ENCODE measurements around the gene TJP1.

TJP1 gene

DNA sequence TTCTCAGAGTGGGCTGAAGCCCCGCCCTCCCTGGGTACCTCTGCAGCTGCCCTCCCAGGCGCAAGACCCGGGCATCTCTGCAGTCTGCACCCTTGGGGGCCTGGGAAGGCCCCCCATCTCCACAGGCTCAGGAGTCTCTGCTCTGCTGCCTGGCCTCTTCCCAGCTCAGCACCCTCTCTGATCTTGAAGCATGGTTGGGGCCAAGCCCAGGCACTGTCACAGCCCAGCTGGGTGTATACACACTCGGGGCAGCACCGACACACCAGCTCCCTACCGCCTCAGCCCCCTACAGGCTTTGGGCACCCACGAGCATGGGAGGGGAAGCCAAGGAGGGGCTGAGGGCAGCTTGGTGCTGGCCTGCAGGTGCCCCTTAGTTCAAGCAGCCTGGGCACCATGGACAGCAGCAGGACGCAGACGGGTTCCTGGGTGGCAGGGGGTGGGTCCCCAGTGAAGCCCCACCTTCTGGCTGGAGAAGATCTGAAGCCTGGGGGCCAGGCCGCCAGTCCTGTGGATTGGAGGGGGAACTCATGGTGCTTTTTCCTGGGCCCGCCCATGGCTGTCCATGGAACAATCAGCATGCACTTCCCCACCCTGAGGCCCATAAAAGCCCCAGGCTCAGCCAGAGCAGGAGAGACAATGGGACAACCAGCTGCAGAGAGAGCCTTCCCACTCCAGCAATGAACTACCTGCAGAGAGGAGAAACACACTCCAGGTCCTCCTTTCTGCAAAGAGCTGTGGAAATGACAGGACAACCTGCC is 170.6 kb downstream of the TJP1 start:
- no peak overlapping the region for H3K4me3 ChIP-seq (ENCODE audit: insufficient read depth, low read depth, low read length)
- 90 to 93% methylated on average over 11 of the region's 11 CpGs for WGBS, 2 experiments
- H3K36me3 ChIP-seq (ENCODE audit: control insufficient read depth, insufficient read depth, low read length): no peaks in the 10 kb centered on the region
- no peaks in the 10 kb centered on the region for H3K27me3 ChIP-seq (ENCODE audit: control insufficient read depth, insufficient read depth, low read length, poor library complexity, severe bottlenecking)
- H3K9me3 ChIP-seq (ENCODE audit: control insufficient read depth, low read length): no peaks in the 10 kb centered on the region
- no peaks in the 10 kb centered on the region for H3K4me1 ChIP-seq (ENCODE audit: control insufficient read depth, insufficient read depth, low read length)
- no peak overlapping the region for H3K27ac ChIP-seq (ENCODE audit: insufficient read depth, low read depth, low read length, poor library complexity, severe bottlenecking)

All from ectodermal cell (in vitro differentiated cells).